Colon (tissue), 2 donors: Measurements from ENCODE around the gene PGAP3.

Experiments
- FAIRE-seq: peaks from 2 replicates; lab custom pipeline; 2012; peaks lifted over from hg19 to GRCh38; lab: Jason Lieb, UNC
- donor health status: control.
- donor health status: control.

PGAP3 gene

DNA sequence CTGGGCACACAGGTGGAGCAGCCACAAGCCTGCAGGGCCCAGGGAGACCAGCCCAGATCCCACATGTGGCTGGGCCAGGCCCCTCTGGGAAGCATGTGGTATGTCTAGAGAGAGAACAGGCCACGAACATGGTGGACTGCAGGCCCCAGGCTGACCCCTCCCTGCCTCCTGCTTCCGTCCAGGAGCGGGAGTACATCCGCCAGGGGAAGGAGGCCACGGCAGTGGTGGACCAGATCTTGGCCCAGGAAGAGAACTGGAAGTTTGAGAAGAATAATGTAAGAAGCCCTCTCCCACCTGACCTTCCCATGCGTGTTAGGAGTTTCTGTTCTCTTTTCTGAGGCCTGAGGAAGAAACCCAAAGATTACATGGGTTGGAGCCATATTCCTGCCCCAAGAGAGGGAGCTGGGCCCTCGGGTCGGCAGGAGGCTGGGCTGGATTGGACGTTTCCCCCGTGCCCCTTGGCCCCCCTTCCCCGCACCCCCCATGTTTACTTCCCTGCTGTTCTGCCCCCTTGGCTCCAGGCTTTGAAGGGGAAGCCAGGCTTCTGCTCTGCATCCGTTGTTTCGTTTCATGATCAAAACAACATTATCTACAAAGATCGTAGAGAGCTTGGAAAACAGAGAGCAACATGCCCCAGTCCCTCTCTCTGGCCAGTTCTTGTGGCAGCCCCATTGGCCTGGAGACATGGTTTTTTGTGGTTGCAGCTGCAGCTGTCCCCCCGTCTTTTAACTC, 28.4 kb downstream of the PGAP3 start:
- FAIRE-seq = no peak

DNA sequence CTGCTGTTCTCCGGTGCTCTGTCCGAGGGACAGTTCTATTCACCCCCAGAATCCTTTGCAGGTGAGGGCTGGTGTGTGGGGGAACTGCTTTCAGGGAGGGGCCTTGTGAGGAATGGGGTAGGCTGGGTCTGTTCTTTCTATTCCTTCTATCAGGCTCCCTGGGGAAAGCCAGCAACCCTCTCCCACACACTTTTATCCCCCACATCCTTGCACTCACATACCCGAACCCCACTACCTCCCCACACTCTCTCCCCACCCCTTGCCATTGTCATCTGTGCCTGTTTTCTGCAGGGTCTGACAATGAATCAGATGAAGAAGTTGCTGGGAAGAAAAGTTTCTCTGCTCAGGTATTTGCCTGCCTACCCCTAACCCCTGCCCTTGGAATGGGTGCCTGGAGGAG, 29.1 kb downstream of the PGAP3 start:
- FAIRE-seq = no peak

DNA sequence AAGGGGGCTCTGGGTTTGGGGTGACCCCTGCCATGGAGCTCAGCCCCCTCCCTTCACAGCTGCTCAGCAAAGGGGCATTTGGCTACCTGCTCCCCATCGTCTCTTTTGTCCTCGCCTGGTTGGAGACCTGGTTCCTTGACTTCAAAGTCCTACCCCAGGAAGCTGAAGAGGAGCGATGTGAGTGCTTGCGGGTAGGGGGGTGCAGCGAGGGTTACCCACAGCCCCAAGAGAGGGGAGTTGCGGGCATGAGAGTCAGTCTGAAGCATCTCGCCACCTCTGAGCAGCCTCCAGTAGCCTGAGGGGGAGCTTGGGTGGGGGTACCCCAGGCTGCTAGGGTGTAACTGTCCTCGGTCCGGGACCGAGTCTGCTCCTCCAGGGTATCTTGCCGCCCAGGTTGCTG, 29.5 kb downstream of the PGAP3 start:
- no peak for FAIRE-seq

DNA sequence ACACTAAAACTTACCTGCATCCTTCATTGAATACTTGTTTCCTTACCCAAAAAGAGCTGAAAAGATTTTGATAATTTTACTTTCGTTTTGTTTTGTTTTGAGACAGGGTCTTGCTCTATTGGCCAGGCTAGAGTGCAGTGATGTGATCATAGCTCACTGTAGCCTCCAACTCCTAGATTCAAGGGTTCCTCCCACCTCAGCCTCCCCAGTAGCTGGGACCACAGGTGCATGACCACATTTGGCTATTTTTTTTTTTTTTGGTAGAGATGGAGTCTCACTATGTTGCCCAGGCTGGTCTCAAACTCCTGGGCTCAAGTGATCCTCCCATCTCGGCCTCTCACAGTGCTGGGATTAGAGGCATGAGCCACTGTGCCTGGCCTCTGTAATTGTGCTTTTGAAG, 32.8 kb downstream of the PGAP3 start:
- FAIRE-seq = no peak

DNA sequence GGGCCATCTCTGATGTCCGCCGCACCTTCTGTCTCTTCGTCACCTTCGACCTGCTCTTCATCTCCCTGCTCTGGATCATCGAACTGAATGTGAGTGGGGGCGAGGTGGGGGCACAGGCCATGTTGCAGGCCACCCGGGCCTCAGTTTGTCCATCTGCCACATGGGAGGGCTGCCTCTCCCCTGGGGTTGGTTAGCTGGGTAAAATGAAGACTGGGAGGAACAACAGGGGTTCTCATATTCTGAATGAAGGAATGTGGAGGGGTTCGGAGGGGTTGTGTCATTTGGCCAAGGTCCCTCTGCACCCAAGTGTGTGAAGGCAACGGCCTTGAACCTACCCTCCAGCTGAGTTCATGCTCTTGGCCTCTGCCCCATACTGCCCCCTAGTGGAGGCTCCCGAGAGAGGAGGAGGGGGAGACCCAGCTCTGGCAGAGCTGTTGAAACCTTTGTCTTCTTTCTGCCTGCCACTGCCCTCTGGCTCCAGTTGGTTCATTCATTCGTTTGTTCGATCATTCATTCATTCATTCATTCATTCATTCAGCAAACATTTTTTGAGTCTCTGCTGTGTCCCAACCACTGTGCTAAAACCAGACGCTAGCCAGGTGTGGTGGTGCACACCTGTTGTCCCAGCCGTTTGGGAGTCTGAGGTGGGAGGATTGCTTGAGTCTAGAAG, 34.1 kb downstream of the PGAP3 start:
- no peak for FAIRE-seq

GRCh38 chr17:39653316-39653661, 34.6 kb downstream of the PGAP3 start:
- FAIRE-seq = no peak

DNA sequence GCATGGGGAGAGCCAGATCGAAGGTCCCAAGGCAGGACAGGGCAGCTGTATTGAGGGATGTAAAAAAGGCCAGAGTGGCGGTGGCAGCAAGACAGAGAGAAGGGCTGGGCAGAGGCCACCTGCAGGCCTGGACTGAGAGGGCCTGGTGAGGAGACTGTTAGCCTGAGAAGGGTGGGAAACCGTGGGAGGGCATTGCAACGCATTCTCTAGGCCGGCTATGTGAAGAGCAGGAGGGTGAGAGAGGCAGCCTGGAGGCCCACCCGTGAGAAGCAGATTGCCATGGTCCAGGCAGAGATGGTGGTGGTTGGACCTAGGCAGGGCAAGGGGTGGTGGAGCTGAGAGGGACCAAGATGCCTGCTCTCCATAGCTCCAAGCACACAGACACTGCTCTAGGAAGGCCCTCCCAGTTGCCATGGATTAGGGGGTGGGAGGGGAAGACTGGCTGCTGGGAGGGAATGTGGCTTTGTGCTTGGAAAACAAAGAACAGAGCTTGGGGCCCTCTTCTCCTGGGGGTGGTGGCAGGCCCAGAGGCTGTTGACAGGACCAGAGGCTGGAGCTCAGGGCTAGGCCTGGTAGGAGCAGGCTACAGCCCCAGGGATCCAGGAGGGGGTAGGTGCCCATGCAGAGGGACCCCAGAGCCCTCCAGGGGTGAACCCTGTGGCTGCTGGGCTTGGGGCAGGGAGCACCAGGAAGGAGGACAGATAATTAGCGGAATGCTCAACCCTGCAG, 35.1 kb downstream of the PGAP3 start:
- FAIRE-seq = no peak

DNA sequence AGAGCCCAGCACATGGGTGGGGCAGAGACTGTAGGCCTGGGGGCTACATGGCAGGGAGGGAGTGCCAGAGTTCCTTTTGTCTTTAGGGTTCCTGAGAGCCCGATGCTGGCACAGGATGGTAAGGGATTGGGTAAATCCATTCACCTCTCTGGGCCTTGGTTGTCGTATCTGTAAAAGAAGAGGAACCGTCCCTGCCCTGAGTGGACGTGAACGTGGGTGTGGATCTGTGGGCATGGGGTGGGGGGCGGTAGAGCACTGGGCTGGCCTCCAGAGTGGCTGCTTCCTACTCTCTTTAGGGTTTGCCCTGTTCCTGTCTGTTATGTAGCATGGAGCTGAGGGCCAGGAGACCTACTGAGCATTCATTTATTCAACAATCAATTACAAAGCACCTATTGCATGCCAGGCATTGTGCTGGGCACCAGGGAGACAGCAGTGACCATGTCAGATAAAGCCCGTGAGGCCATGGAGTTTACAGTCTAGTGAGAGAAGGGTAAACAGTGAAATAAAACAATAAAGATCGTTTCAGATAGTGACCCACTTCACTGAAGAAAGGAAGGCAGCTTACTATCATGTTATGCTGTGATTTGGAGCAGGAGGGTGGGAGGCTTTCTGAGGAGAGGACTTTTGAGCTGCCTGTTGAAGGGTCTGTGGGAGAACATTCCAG, 35.8 kb downstream of the PGAP3 start:
- FAIRE-seq = no peak

GRCh38 chr17:39650121-39650579, 37.7 kb downstream of the PGAP3 start:
- FAIRE-seq = no peak

- FAIRE-seq = no peak
Measured at GRCh38 chr17:39648616-39649366, 39.1 kb downstream of the PGAP3 start.

DNA sequence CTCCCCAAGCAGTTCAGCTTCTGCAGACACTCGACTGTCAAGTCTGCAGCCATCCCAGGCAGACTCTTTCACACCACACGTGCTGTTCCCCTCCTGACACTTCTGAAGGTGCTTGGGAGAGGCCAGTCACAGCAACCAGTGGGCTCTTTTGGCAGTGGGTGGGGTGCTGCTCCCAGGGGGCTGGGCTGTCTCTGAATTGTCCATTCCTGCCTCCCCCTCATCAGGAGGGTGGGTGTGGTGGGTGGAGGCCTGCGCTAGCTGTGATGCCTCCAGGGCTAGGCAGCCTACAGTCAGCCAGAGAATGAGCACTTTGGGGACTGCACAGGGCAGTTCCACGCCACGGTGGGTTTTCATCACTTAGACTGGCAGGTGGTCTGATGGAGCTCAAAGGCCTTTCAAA, 40.6 kb downstream of the PGAP3 start:
- no peak for FAIRE-seq

GRCh38 chr17:39643271-39643670, 44.6 kb downstream of the PGAP3 start:
- no peak for FAIRE-seq

DNA sequence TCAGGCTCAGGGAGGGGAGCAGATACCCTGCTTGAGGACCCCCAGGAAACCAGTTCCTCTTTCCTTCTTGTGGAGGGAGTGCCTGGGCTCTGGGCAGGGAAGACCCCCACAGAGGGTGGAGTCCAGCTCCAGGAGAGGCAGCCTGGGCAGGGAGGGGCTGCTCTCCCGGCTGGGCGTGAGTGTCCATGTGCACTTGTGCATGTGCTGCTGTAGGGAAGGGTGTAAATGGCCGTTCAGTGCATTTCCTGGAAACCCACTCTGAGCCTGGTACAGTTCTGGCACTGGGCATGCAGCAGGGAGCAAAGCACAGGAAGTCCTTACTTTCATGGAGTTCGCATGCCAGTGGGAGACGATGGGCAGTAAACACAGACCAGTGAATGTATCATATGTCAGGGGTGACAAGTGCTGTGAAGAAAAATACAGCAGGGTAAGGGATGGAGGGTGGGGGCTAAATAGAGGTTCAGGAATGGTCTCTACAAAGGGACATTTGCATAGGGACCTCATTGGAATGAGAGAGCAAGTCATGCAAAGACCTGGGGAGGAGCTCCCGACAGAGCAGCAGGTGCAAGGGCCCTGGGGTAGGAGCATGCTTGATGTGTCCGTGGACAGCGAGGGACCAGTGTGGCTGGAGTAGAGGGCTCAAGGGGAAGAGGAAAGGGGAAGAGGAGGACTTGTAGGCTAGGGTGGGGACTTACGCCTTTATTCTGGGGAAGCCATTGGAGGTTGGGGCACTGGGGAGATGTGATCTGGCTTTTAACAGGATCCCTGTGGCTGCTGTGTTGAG, 45.4 kb downstream of the PGAP3 start:
- FAIRE-seq = no peak

DNA sequence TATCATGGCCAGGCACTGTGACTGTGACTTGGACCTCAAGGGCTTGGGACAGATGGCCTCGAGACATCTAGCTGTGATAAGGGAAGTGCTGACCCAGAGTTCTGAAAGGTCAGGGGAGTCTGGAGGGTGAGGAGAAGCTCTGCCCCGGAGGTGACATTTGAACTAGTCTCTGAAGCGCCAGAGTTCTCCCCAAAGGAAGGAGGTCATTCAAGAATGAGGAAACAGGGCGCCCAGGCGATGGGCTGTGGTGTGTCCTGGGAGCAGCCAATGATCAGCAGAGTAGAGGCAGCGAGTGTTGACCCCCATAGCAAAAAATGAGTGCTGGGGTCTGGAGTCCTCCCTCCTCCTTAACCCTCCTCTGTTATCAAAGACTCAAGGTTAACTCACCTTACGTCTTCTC, 46.0 kb downstream of the PGAP3 start:
- no peak for FAIRE-seq

DNA sequence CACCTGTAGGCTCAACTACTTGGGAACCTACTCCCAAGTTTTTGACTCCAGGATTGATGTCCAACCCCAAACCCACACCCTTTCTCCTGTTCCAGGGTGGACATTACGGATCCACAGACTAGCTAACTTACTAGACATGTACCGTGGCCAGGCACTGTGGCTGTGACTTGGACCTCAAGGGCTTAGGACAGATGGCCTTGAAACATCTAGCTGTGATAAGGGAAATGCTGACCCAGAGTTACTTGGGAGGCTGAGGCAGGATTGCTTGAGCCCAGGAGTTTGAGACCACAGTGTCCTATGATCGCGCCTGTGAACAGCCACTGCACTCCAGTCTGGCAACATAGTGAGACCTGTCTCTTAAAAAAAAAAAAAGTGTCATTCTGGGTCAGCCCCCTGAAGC, 46.8 kb downstream of the PGAP3 start:
- no peak for FAIRE-seq

DNA sequence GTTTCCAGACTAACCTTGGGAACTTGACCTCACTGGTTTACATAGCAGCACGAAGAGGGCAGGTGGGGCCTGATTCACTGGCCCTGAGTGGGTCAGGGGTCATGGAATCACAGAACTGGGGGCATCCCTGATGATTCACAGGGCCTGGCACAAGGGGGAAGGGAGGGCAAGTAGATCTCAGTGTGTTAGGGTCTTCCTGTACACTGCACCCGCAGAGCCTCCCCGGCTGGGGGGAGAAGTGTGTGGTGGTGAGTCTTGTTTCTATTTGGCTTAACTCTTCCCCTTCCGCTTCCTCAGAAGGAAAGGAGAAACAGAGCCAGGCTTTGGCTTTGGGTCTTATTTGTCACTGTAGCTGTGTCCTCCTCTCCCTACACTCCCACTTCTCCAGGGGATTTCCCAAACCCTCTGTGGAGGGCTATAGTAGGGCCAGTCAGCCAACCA, 47.2 kb downstream of the PGAP3 start:
- no peak for FAIRE-seq

DNA sequence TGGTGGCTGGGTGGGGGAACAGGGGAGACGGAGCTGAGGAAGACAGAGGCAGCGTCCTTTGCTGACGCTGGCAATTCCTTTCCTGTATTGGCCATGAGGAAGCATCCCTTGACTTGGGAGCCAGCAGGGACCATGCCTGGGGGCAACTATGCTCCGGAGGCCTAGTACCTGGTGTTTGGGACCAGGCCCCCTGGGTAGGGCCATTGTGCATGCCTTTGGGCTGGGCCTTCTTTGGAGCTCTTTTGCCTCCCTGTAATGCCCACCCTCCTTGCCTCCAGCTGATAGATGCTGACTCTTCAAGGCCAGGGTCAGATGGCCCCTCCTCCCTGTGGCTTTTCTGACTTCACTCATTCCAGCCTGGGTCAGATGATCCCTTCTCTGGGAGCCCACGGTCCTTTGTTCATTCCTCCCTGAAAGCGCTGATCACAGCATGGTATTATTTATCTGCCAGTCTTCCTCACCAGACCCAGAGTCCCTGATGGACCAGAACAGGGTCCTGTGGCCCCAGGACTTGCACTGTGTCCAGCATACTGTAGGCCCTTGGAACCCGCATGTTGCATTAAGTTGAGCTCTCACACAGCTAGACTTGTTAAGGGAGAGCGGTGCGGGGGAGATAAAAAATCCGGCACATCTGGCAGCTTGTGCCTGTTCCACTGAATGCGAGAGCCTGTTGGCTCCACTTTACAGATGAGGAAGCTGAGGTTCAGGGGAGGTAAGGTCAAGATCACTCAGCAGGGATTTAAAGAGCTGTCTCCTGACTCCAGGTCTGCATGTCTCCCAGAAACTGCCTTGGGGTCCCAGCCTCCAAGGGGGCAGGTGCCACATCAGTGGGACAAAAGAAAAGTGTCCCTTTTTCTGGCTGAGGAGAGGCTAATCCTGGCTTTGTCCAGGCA, 48.0 kb downstream of the PGAP3 start:
- FAIRE-seq = no peak

DNA sequence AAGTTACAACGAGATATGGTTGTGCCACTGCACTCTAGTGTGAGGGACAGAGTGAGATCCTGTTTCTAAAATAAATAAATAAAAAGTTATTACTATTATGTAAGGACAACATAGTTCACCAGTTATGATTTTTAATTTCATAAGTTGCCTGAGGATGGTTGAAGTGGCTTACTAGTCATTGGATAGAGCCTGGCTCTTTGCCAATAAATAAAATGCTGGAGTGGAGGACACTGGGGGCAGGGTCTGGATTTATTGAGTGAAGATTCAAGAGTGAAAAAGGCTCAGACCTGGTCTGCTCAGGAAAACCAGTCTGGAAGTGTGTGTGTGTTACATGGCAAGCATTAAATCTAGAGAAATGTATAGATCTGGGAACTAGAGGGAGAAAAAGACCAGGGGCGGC, 48.8 kb downstream of the PGAP3 start:
- FAIRE-seq = no peak

- no peak for FAIRE-seq
Measured at GRCh38 chr17:39638317-39638716, 49.5 kb downstream of the PGAP3 start.
